HCT116 (cell line): Measurements from ENCODE around the gene ITGAL. TPM values are rescaled to one million over a fixed set of nuclear protein-coding genes. Genes with fewer than 3 reads are reported as not detected.

ENCODE experiments used
- ATAC-seq: fragments of 200-7000 bp; cut with Tn5 transposase; 2 replicates; pipeline ENCODE4 v1.9.1; 2020; ENCODE audit warnings: mild to moderate bottlenecking, moderate library complexity
- BruUV-seq: library from RNA; stranded (reverse); fragments of 400-500 nt; replicated peaks from 2 replicates; lab custom pipeline; 2021; lab: Mats Ljungman, UMichigan
- CTCF ChIA-PET: fragments of 300-600 bp; sonication (Branson Sonifier 250); formaldehyde crosslinking; loops from one replicate; lab custom pipeline; 2021; ENCODE audit warnings: antibody characterized with exemption; lab: Charles Lee
- POLR2A ChIA-PET: fragments of 300-600, 350-600 bp; sonication (Branson Sonifier 250); formaldehyde crosslinking; loops from one replicate; lab custom pipeline; 2021; ENCODE audit warnings: antibody characterized with exemption; lab: Charles Lee
- RAD21 ChIA-PET, 2 experiments: fragments of 300-600 bp; sonication (Branson Sonifier 250); formaldehyde crosslinking; loops; one replicate each; lab custom pipeline; 2023; ENCODE audit warnings: low total read pairs in 2 of 2; ENCODE audit not compliant: uncharacterized antibody in 2 of 2, unreplicated experiment in 2 of 2, low non-redundant PET in 1 of 2; lab: Charles Lee
- DNase-seq: peaks from one replicate; pipeline ENCODE4 v3.0.0-alpha.2; 2010; ENCODE audit warnings: low read depth, low spot score
- H2AFZ ChIP-seq: fragments of 200-600 bp; shearing (Covaris generic), sonication (generic); 2 replicates; pipeline ENCODE4 v1.6.1; 2017; ENCODE audit warnings: low read depth, mixed run types, mixed read lengths, antibody characterized with exemption, low read length; ENCODE audit not compliant: poor library complexity, severe bottlenecking
- H3K27ac ChIP-seq: 2 replicates; pipeline ENCODE4 v1.5.1; 2012; ENCODE audit warnings: low read depth, low read length
- H3K27me3 ChIP-seq: fragments of 200-600 bp; sonication (generic); 2 replicates; pipeline ENCODE4 v1.6.1; 2016; ENCODE audit warnings: mixed run types, low read length, mixed read lengths; ENCODE audit not compliant: insufficient read depth
- H3K36me3 ChIP-seq, 2 experiments: fragments of 200-500 bp in 1 of 2; fragments of 200-600 bp in 1 of 2; sonication (Bioruptor generic) in 1 of 2; sonication (generic) in 1 of 2; 2 replicates each; pipeline versions ENCODE4 v1.5.1 to v1.6.1; 2014 to 2016; ENCODE audit warnings: low read length in 2 of 2, inconsistent platforms in 1 of 2, mixed read lengths in 1 of 2, mixed run types in 1 of 2; ENCODE audit not compliant: insufficient read depth in 2 of 2, control insufficient read depth in 1 of 2
- H3K4me1 ChIP-seq, 2 experiments: fragments of 200-600 bp in 1 of 2; sonication (generic) in 1 of 2; 2 replicates each; pipeline versions ENCODE4 v1.5.1 to v1.6.1; 2012 to 2017; ENCODE audit warnings: low read length in 2 of 2, inconsistent platforms in 1 of 2, mild to moderate bottlenecking in 1 of 2, mixed read lengths in 1 of 2, mixed run types in 1 of 2, moderate library complexity in 1 of 2; ENCODE audit not compliant: insufficient read depth in 2 of 2, control insufficient read depth in 1 of 2
- H3K4me2 ChIP-seq: fragments of 200-600 bp; sonication (generic); 2 replicates; pipeline ENCODE4 v1.6.1; 2017; ENCODE audit warnings: mixed run types, low read length, mixed read lengths
- H3K4me3 ChIP-seq, 2 experiments: fragments of 200-600 bp in 1 of 2; sonication (generic) in 1 of 2; replicated peaks in 1 of 2; 2 replicates each; pipeline ENCODE4 v1.5.1; 2011 to 2016; ENCODE audit warnings: low read length in 2 of 2, control low read depth in 1 of 2, low read depth in 1 of 2, mild to moderate bottlenecking in 1 of 2, mixed read lengths in 1 of 2, mixed run types in 1 of 2
- H3K79me2 ChIP-seq: fragments of 200-600 bp; sonication (generic); 2 replicates; pipeline ENCODE4 v1.6.1; 2017; ENCODE audit warnings: mild to moderate bottlenecking, mixed run types, low read length, moderate library complexity, mixed read lengths; ENCODE audit not compliant: insufficient read depth
- H3K9ac ChIP-seq: fragments of 200-600 bp; sonication (generic); 2 replicates; pipeline ENCODE4 v1.6.1; 2016; ENCODE audit warnings: low read length, mixed read lengths
- H3K9me2 ChIP-seq: fragments of 200-600 bp; sonication (generic), shearing (Covaris generic); 2 replicates; pipeline ENCODE4 v1.6.1; 2017; ENCODE audit warnings: mixed run types, mild to moderate bottlenecking, moderate library complexity; ENCODE audit not compliant: insufficient read depth
- H3K9me3 ChIP-seq, 2 experiments: fragments of 200-500 bp in 1 of 2; fragments of 200-600 bp in 1 of 2; sonication (Bioruptor generic) in 1 of 2; sonication (generic) in 1 of 2; 2 replicates each; pipeline ENCODE4 v1.6.1; 2014 to 2017; ENCODE audit warnings: low read length in 2 of 2, mixed read lengths in 2 of 2, inconsistent platforms in 1 of 2, low read depth in 1 of 2, mild to moderate bottlenecking in 1 of 2, mixed run types in 1 of 2, moderate library complexity in 1 of 2; ENCODE audit not compliant: control insufficient read depth in 1 of 2, insufficient read depth in 1 of 2
- H4K20me1 ChIP-seq: fragments of 200-600 bp; sonication (generic), shearing (Covaris generic); 2 replicates; pipeline ENCODE4 v1.6.1; 2017; ENCODE audit warnings: mixed run types, mild to moderate bottlenecking, moderate library complexity; ENCODE audit not compliant: insufficient read depth
- CBX3 ChIP-seq: IDR thresholded peaks from 2 replicates; pipeline ENCODE4 v1.6.1; 2012; ENCODE audit warnings: low read depth
- ELF1 ChIP-seq: IDR thresholded peaks from 2 replicates; pipeline ENCODE4 v1.6.1; 2012; ENCODE audit warnings: low read depth, borderline replicate concordance
- EZH2 ChIP-seq: fragments of 200-600 bp; sonication (generic); IDR thresholded peaks from 2 replicates; pipeline ENCODE4 v1.6.1; 2017; ENCODE audit warnings: antibody characterized with exemption, mixed run types
- MAX ChIP-seq: IDR thresholded peaks from 2 replicates; pipeline ENCODE4 v1.6.1; 2012
- POLR2AphosphoS5 ChIP-seq: IDR thresholded peaks from 2 replicates; pipeline ENCODE4 v1.6.1; 2011; ENCODE audit warnings: mild to moderate bottlenecking, low read depth, low read length, moderate library complexity
- SIN3A ChIP-seq: IDR thresholded peaks from 2 replicates; pipeline ENCODE4 v1.6.1; 2012; ENCODE audit warnings: low read depth
- TCF7L2 ChIP-seq: IDR thresholded peaks from 2 replicates; pipeline ENCODE4 v1.7.0; 2011; ENCODE audit warnings: borderline replicate concordance, inconsistent platforms; ENCODE audit not compliant: insufficient read depth, insufficient read length; ENCODE audit errors: extremely low read depth
- YY1 ChIP-seq: IDR thresholded peaks from 2 replicates; pipeline ENCODE4 v1.6.1; 2011; ENCODE audit warnings: low read length, low read depth, moderate library complexity, mild to moderate bottlenecking; ENCODE audit not compliant: insufficient replicate concordance; ENCODE audit errors: extremely low read depth
- ZFX ChIP-seq: fragments of 450-650 bp; IDR thresholded peaks from 2 replicates; pipeline ENCODE4 v1.6.1; 2017
- ZNF274 ChIP-seq: fragments of 200-500 bp; sonication (Bioruptor generic); IDR thresholded peaks from 2 replicates; pipeline ENCODE4 v1.6.1; 2014; ENCODE audit warnings: mild to moderate bottlenecking, low read depth, low read length, inconsistent platforms
- intact Hi-C: fragments of 100-400 bp; cut with micrococcal nuclease; formaldehyde crosslinking; loops from 2 replicates; pipeline ENCODE4 v1.10.0; 2022
- total RNA-seq: library from RNA; stranded (reverse); gene quantifications from one replicate; pipeline ENCODE4 v1.2.1, GENCODE V29; 2021; ENCODE audit not compliant: unreplicated experiment
- TF ChIP-seq, protein P1 (sequence below), 3 experiments: fragments of 200-600 bp in 1 of 3; sonication (generic) in 1 of 3; IDR thresholded peaks in 2 of 3; conservative IDR thresholded peaks in 1 of 3; 2 replicates each; pipeline ENCODE4 v1.5.1; 2012 to 2017; ENCODE audit warnings: low read depth in 2 of 3, low read length in 2 of 3, antibody characterized with exemption in 1 of 3, borderline replicate concordance in 1 of 3, control low read depth in 1 of 3, mild to moderate bottlenecking in 1 of 3, mixed read lengths in 1 of 3, mixed run types in 1 of 3, moderate library complexity in 1 of 3; ENCODE audit not compliant: insufficient read depth in 1 of 3
- TF ChIP-seq, protein P2 (sequence below): IDR thresholded peaks from 2 replicates; pipeline ENCODE4 v1.6.1; 2012
- TF ChIP-seq, protein P3 (sequence below): IDR thresholded peaks from 2 replicates; pipeline ENCODE4 v1.6.1; 2012; ENCODE audit warnings: low read depth

Gene ITGAL
- total RNA-seq, 1 experiment from 2014 or later: 1.4 TPM

- H3K27ac ChIP-seq: no peak overlapping the region
- POLR2A ChIA-PET: interaction anchor here (0.9 kb wide), 1 partner anchor 79 kb away, joined by 3 read pairs; no protein-coding TSS in a partner anchor
- RAD21 ChIA-PET: no interaction called here
- no peak overlapping the region for H3K4me2 ChIP-seq
- no peaks in the 10 kb centered on the region for H3K9me3 ChIP-seq
- H3K9ac ChIP-seq: no peak overlapping the region
- no peaks in the 10 kb centered on the region for H3K9me2 ChIP-seq
- intact Hi-C loops: loop anchor here (5.0 kb wide), 2 partner anchors 180 to 475 kb away; partner anchors contain the start of gene FBXL19
- H3K27me3 ChIP-seq: no peaks in the 10 kb centered on the region
- no peak overlapping the region for H2AFZ ChIP-seq
- BruUV-seq: no TSS peak
- no peak for TF ChIP-seq POLR2AphosphoS5
- no peak for TF ChIP-seq TCF7L2
- TF ChIP-seq SIN3A: no peak
- no peak for TF ChIP-seq EZH2
- TF ChIP-seq, protein P1, sequence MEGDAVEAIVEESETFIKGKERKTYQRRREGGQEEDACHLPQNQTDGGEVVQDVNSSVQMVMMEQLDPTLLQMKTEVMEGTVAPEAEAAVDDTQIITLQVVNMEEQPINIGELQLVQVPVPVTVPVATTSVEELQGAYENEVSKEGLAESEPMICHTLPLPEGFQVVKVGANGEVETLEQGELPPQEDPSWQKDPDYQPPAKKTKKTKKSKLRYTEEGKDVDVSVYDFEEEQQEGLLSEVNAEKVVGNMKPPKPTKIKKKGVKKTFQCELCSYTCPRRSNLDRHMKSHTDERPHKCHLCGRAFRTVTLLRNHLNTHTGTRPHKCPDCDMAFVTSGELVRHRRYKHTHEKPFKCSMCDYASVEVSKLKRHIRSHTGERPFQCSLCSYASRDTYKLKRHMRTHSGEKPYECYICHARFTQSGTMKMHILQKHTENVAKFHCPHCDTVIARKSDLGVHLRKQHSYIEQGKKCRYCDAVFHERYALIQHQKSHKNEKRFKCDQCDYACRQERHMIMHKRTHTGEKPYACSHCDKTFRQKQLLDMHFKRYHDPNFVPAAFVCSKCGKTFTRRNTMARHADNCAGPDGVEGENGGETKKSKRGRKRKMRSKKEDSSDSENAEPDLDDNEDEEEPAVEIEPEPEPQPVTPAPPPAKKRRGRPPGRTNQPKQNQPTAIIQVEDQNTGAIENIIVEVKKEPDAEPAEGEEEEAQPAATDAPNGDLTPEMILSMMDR (IDR thresholded peaks at IDR 0.05 in 2 of 3, conservative IDR thresholded peaks at IDR 0.05 in 1 of 3; ENCODE audit: borderline replicate concordance in 1 of 3, insufficient read depth in 1 of 3, low read depth in 2 of 3, low read length in 2 of 3): no peak
- TF ChIP-seq, protein P2, sequence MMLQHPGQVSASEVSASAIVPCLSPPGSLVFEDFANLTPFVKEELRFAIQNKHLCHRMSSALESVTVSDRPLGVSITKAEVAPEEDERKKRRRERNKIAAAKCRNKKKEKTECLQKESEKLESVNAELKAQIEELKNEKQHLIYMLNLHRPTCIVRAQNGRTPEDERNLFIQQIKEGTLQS: no peak
- no peak for TF ChIP-seq ELF1
- TF ChIP-seq ZFX: no peak
- no peak for TF ChIP-seq MAX
- no peak for TF ChIP-seq ZNF274
- TF ChIP-seq CBX3: no peak
- no peak for TF ChIP-seq YY1
- TF ChIP-seq, protein P3, sequence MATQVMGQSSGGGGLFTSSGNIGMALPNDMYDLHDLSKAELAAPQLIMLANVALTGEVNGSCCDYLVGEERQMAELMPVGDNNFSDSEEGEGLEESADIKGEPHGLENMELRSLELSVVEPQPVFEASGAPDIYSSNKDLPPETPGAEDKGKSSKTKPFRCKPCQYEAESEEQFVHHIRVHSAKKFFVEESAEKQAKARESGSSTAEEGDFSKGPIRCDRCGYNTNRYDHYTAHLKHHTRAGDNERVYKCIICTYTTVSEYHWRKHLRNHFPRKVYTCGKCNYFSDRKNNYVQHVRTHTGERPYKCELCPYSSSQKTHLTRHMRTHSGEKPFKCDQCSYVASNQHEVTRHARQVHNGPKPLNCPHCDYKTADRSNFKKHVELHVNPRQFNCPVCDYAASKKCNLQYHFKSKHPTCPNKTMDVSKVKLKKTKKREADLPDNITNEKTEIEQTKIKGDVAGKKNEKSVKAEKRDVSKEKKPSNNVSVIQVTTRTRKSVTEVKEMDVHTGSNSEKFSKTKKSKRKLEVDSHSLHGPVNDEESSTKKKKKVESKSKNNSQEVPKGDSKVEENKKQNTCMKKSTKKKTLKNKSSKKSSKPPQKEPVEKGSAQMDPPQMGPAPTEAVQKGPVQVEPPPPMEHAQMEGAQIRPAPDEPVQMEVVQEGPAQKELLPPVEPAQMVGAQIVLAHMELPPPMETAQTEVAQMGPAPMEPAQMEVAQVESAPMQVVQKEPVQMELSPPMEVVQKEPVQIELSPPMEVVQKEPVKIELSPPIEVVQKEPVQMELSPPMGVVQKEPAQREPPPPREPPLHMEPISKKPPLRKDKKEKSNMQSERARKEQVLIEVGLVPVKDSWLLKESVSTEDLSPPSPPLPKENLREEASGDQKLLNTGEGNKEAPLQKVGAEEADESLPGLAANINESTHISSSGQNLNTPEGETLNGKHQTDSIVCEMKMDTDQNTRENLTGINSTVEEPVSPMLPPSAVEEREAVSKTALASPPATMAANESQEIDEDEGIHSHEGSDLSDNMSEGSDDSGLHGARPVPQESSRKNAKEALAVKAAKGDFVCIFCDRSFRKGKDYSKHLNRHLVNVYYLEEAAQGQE: no peak
- TF ChIP-seq, all 23 proteins: peak for 0
- CTCF ChIA-PET: interaction anchor here (1.5 kb wide), 1 partner anchor 18 kb away, joined by 4 read pairs; the partner anchor contains the start of gene DCTPP1
- H3K79me2 ChIP-seq: peaks cover 12% of the 10 kb centered on the region; the same call in 1 of the 2 replicates
- peaks cover 2 to 8% of the 10 kb centered on the region in 2 experiments; a peak in 2 of 4 replicates for H3K36me3 ChIP-seq
- no peaks in the 10 kb centered on the region for H4K20me1 ChIP-seq
- H3K4me1 ChIP-seq: peaks cover 5 to 20% of the 10 kb centered on the region in 2 experiments
- ATAC-seq: no peak
- DNase-seq: no peak
- H3K4me3 ChIP-seq: no peak overlapping the region
These were observed 24.9 kb upstream of the ITGAL start for GRCh38 chr16:30447512-30448226.
